Measurements from ENCODE around the gene TGFB1I1.

The TGFB1I1 gene

DNA sequence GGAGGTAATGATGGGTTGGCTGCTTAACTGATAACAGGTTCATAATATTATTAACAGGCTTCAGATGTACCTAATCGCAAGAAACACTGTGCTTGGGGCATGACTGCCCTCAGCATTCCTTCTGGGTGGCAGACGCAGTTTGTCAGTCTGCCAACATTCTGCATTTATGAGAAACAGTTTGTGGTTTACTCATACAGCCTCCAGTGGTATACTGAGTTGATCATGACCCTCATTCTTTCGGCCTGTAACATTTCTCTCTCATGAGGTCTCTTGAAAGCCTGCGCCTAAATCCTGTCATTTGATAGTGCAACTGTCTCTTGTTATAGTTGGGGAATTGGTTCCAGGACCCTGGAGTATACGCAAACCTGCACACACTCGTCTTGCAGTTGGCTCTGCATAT lies 41.2 kb downstream of the TGFB1I1 start:
- H3K9ac ChIP-seq (ENCODE audit: low read length) = no peak overlapping the region
- no peak overlapping the region for H3K4me2 ChIP-seq (ENCODE audit: low read length)

GRCh38 chr16:31513884-31514283 lies 41.9 kb downstream of the TGFB1I1 start:
- Histone ChIP-seq H4K20me1 (ENCODE audit: insufficient read depth, low read length) (no peaks in the 10 kb centered on the region), H3K27me3 (ENCODE audit: insufficient read depth, low read length) (no peaks in the 10 kb centered on the region), H3K79me2 (ENCODE audit: insufficient read depth, low read length) (no peaks in the 10 kb centered on the region), H3K27ac (ENCODE audit: low read depth, low read length, poor library complexity, severe bottlenecking) (no peak overlapping the region), H3K4me3 (ENCODE audit: low read depth, low read length, poor library complexity, severe bottlenecking) (no peak overlapping the region), H3K4me1 (ENCODE audit: insufficient read depth, low read length, severe bottlenecking) (peaks cover 6% of the 10 kb centered on the region), H3K9me2 (ENCODE audit: low read depth, low read length) (no peaks in the 10 kb centered on the region), H3F3A (ENCODE audit: insufficient read depth, low read length) (no peaks in the 10 kb centered on the region), H3K4me2 (ENCODE audit: low read length) (no peak overlapping the region), H3K9ac (ENCODE audit: low read length) (no peak overlapping the region), H2AFZ (ENCODE audit: low read length) (no peak overlapping the region), H3K9me3 (ENCODE audit: low read length) (no peaks in the 10 kb centered on the region), H3K36me3 (ENCODE audit: insufficient read depth, low read length) (no peaks in the 10 kb centered on the region)
- no peak for TF ChIP-seq EZH2 (IDR thresholded peaks at IDR 0.05; ENCODE audit: borderline replicate concordance, low read length)
- TF ChIP-seq, protein P1, sequence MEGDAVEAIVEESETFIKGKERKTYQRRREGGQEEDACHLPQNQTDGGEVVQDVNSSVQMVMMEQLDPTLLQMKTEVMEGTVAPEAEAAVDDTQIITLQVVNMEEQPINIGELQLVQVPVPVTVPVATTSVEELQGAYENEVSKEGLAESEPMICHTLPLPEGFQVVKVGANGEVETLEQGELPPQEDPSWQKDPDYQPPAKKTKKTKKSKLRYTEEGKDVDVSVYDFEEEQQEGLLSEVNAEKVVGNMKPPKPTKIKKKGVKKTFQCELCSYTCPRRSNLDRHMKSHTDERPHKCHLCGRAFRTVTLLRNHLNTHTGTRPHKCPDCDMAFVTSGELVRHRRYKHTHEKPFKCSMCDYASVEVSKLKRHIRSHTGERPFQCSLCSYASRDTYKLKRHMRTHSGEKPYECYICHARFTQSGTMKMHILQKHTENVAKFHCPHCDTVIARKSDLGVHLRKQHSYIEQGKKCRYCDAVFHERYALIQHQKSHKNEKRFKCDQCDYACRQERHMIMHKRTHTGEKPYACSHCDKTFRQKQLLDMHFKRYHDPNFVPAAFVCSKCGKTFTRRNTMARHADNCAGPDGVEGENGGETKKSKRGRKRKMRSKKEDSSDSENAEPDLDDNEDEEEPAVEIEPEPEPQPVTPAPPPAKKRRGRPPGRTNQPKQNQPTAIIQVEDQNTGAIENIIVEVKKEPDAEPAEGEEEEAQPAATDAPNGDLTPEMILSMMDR (IDR thresholded peaks at IDR 0.05; ENCODE audit: low read length) = no peak

More for the DNA sequence above, 41.2 kb downstream of the TGFB1I1 start:
- TF ChIP-seq EZH2 (IDR thresholded peaks at IDR 0.05; ENCODE audit: borderline replicate concordance, low read length) = no peak
- TF ChIP-seq, protein P1 (IDR thresholded peaks at IDR 0.05; ENCODE audit: low read length) = no peak
- Histone ChIP-seq H2AFZ (ENCODE audit: low read length) (no peak overlapping the region), H3K9me2 (ENCODE audit: low read depth, low read length) (no peaks in the 10 kb centered on the region), H3K4me3 (ENCODE audit: low read depth, low read length, poor library complexity, severe bottlenecking) (no peak overlapping the region), H3K79me2 (ENCODE audit: insufficient read depth, low read length) (no peaks in the 10 kb centered on the region), H3K27me3 (ENCODE audit: insufficient read depth, low read length) (no peaks in the 10 kb centered on the region), H3F3A (ENCODE audit: insufficient read depth, low read length) (no peaks in the 10 kb centered on the region), H3K4me1 (ENCODE audit: insufficient read depth, low read length, severe bottlenecking) (peaks cover 9% of the 10 kb centered on the region), H4K20me1 (ENCODE audit: insufficient read depth, low read length) (no peaks in the 10 kb centered on the region), H3K27ac (ENCODE audit: low read depth, low read length, poor library complexity, severe bottlenecking) (no peak overlapping the region), H3K36me3 (ENCODE audit: insufficient read depth, low read length) (no peaks in the 10 kb centered on the region), H3K9me3 (ENCODE audit: low read length) (no peaks in the 10 kb centered on the region)

DNA sequence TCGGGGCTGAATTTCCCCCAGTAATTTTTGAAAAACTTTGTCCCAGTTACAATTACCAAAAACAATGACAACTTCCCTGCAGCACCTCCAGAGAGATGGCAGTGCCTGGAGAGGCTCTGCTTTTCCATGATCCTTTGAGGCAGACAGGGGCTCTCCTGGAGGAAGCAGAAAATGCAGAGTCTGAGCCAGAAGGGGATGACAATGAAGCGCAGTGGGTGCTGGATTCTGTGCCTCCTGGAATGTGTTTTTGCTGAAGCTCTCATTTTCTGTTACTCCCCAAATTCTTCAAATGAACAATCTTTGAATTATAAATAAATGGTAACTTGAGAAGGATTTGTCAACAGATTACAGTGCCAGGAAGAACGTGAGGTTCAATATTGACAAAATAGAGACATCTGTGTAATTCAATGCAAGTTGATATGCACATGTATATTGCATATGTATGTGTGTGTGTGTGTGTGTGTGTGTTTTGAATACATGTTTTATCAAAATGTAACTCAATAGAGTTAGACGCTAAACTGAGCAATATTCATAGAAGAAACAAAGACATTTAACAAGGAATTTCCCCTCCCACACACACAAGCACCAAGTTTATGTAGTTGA lies 45.9 kb downstream of the TGFB1I1 start:
- H3K4me2 ChIP-seq (ENCODE audit: low read length) = no peak overlapping the region
- H3K27me3 ChIP-seq (ENCODE audit: insufficient read depth, low read length) = 0 out of 2 replicates have a peak, but pooled peaks cover 6% of the 10 kb centered on the region
- H3K27ac ChIP-seq (ENCODE audit: low read depth, low read length, poor library complexity, severe bottlenecking) = no peak overlapping the region
- H3K9me3 ChIP-seq (ENCODE audit: low read length) = no peaks in the 10 kb centered on the region
- H3K4me3 ChIP-seq (ENCODE audit: low read depth, low read length, poor library complexity, severe bottlenecking) = no peak overlapping the region
- H3K9ac ChIP-seq (ENCODE audit: low read length) = no peak overlapping the region
- TF ChIP-seq EZH2 (IDR thresholded peaks at IDR 0.05; ENCODE audit: borderline replicate concordance, low read length) = no peak
- TF ChIP-seq, protein P1 (IDR thresholded peaks at IDR 0.05; ENCODE audit: low read length) = no peak
- H3K9me2 ChIP-seq (ENCODE audit: low read depth, low read length) = no peaks in the 10 kb centered on the region
- no peaks in the 10 kb centered on the region for H3K79me2 ChIP-seq (ENCODE audit: insufficient read depth, low read length)
- no peaks in the 10 kb centered on the region for H3K36me3 ChIP-seq (ENCODE audit: insufficient read depth, low read length)
- H3F3A ChIP-seq (ENCODE audit: insufficient read depth, low read length) = no peaks in the 10 kb centered on the region
- H3K4me1 ChIP-seq (ENCODE audit: insufficient read depth, low read length, severe bottlenecking) = no peaks in the 10 kb centered on the region
- no peak overlapping the region for H2AFZ ChIP-seq (ENCODE audit: low read length)
- no peaks in the 10 kb centered on the region for H4K20me1 ChIP-seq (ENCODE audit: insufficient read depth, low read length)

All from OCI-LY1 (cell line).